Measurements from ENCODE around the gene RNF114.

DNA sequence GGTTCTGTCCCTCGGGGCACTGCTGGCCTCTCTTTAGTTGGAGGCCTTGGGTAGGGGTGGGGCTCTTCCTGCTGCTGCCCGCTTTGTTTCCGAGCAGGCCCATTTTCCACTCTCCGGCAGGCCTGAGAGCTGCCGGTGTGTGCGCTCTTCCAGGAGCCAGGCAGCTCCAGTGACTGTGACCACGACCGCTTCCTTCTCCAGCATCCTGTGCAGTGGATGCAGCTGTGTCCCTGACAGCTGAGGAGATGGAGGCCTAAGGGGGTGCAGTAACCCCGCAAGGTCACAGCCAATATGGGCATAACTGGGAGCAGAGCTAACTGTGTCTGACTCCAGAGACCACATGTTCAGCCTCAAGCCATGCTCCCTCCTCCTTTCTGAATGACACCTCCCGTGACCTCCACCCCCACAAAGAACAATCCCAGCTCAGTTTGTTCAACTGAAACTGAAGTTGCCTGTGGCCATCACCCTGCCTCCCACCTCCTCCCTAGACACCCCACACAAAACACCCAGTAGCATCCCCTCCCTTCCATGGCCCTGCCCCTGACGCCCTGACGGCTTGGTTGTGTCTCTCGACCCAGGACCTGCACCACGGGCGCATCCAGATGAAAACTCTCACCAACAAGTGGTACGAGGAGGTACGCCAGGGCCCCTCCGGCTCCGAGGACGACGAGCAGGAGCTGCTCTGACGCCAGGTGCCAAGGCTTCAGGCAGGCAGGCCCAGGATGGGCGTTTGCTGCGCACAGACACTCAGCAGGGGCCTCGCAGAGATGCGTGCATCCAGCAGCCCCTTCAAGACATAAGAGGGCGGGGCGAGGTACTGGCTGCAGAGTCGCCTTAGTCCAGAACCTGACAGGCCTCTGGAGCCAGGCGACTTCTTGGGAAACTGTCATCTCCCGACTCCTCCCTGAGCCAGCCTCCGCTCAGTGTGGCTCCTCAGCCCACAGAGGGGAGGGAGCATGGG is 48.7 kb upstream of the RNF114 start:
- TF ChIP-seq, protein P1, sequence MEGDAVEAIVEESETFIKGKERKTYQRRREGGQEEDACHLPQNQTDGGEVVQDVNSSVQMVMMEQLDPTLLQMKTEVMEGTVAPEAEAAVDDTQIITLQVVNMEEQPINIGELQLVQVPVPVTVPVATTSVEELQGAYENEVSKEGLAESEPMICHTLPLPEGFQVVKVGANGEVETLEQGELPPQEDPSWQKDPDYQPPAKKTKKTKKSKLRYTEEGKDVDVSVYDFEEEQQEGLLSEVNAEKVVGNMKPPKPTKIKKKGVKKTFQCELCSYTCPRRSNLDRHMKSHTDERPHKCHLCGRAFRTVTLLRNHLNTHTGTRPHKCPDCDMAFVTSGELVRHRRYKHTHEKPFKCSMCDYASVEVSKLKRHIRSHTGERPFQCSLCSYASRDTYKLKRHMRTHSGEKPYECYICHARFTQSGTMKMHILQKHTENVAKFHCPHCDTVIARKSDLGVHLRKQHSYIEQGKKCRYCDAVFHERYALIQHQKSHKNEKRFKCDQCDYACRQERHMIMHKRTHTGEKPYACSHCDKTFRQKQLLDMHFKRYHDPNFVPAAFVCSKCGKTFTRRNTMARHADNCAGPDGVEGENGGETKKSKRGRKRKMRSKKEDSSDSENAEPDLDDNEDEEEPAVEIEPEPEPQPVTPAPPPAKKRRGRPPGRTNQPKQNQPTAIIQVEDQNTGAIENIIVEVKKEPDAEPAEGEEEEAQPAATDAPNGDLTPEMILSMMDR (conservative IDR thresholded peaks at IDR 0.05; ENCODE audit: low read length): no peak
- no peak for TF ChIP-seq EZH2phosphoT487 (IDR thresholded peaks at IDR 0.05; ENCODE audit: borderline replicate concordance)
